Stimulated activated CD4-positive, alpha-beta T cell treated with anti-CD3 and anti-CD28 coated beads, Interleukin-12 subunit alpha, Interleukin-12 subunit beta, amount 100 ng/mL, for 48 hours (primary cell): Measurements from ENCODE around the gene KPTN.

Experiments
- DNase-seq, 3 donors: peaks; one replicate each; pipeline ENCODE4 v3.0.0-alpha.2; 2020; ENCODE audit warnings: low read depth in 2 of 3, low spot score in 1 of 3

KPTN gene

DNA sequence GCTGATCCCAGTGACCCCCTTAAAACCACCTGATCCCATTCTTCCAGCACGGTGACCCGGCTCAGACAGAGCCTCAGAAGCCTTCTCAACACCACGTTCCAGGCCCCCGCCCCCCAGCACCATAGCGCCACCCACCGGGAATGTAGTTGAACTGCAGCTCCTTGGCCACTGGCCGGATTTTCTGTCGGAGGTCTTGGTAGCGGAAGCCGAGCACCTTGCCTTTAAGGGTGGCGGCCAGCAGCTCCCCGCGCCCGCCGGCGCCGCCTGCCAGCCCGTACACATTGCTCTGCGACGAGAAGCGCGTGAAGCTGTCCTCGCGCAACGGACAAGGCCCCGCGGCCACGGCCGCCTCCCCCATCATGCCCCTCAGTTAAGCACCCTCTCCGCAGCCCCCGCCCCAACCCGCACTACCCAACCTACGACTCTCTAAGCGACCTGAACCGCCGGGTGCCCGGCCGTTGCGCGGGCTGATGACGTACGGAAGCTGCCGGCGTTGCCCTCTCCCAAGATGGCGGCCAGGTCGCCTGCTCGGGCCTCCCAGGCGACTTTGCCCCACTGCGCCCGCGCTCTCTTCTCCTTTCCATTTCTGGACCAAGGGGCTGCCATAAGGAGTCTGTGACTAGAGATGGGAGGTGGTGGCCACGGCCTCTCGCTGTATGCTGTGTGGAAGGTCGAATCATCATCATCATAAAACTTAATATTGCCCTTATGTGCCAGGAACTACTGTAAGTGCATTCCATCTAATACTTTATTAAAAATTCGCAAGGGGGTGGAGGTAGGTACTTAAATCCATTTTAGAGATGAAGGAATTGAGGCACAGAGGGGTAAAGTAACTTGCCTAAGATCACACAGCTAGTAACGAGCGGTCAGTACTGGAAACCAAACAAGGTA, at the start of gene KPTN:
TSS of gene KPTN (minus strand) at position 420 of the 891 bp plus-strand sequence. CDS start at position 361, 59 bp downstream.
- DNase-seq = peak; percentile 87 to 95 (median 87)

DNA sequence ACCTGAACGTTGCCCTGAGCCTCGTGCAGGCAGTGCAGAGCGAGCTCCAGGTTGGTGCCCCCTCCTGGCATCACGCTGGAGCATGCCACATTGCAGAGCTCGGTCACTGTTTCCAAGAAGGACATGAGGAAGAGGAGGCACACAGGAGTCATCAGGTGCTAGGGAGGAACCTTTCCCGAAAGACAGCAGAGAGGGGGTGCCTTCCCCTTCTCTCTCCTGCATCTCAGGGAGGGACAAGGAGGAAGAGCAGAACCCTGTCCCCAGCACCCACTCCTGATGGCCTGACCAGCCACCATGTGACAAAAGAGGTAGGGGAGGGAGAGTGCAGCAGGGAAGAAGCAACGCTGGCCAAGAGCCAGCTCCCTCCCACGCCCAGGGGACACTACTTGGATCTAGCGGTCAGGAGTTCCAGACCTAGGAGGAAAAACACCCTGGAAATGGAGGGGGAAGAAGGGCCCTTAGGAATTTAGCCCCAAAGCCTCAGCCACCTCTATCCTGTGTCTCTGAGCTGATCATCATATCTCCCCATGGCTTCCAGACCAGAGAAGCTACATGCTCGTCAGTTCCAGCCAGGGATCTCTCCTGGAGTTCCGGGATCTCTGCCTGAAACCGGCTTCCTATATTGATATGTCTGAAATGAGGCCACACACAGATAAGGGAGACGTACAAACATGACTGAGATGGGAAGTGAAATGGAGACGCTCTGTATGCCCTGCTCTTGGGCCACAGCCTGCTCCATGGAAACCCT, 47.8 kb upstream of the KPTN start:
- no peak for DNase-seq

DNA sequence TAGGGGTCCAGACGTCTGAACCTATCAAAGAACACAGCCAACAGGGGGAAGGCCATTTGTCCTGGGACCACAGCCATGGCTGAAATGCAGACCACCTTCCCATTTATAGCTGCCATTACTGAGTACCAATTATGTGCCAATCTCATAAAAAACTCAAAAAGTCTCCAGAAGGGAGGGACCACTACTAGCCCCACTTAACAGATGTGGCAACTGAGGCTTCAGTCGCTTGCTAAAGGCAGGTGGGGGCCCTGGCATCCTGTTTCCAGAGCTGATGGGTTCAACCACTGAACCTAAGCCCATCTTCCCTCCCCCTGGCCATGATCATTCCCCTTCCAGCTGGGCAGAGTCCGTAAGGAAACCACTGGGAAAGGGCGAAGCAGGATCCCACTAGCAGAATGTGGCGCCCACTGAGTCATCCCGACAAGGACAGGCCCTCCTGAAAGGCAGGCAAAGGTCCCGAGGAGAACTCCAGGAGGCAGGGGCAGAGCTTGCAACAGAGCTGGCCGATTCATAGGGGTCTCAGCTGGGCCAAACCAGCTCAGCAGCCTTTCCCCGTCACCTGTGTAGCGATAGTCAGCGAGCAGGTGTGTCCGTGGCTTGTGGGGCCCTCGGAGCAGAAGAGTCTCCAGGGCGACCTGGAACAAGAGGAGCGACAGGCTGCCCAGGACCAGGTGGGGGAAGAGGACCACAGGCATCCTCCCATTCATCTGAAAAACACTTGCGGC, 45.2 kb upstream of the KPTN start:
- DNase-seq = no peak

DNA sequence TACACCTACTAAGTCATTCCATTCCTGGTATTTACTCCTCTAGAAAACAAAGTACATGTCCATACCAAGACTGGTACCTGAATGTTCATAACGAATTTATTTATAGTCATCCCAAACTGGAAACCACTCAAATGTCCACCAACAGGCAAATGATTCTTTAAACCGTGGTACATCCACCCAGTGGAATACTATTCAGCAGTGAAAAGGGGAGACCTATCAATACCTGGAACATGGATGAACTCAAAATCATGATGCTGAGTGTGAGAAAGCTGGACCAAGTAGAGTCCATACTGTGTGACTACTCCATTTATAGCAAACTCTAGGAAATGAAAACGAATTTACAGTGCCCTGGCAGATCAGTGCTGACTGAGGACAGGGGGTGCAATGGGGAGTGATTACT, 42.8 kb upstream of the KPTN start:
- no peak for DNase-seq

DNA sequence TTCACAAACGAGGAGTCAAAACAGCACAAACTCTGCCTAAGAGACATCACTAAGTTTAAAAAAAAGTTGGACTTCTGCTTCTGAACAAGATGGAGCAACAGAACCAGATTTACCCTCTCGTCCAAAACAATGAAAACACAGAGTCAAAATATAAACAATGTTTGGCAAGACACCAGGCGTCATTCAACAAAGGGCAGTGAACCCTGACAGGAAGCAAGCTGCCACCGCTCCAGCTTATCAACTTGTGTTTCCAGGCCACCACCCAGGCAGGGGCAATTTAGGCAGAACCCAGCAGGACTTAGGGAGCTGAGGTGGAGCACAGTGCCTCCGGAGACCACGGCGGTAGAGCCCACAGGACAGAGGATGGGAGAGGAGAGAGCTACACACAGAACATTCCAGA, 39.5 kb upstream of the KPTN start:
- DNase-seq = no peak

DNA sequence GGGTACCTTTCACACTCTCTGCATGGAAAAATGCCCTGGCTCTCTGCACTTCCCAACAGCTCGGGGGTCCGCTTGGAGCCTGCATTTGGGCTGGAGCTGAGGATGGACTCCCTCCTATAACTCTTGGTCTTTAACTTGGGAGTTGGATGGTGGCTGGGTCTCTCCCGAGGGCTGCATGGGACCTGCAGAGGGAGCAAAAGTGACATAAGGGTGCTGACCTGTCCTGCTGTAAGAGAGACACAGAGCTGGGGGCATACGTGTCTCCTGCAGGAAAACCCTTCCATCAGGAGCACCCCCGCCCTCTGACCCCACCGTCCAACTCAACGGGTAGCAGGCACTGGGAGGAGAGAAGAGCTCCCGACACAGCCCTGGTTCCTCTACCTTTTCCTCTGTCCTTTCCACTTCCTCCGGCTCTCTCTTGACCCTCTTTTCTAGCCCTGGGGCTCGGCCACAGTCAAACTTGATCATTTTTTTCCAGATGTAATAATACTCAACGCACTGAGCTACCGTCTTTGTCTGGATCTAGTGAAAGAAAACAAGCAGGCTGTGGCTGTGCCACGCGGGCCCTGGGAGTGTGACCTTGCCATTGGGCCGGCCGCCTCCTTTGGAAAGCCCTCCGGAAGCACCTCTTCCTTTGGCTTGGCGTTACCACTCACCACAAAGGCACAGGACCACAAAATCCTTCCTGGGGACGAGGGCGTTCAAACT, 37.6 kb upstream of the KPTN start:
- DNase-seq = no peak

DNA sequence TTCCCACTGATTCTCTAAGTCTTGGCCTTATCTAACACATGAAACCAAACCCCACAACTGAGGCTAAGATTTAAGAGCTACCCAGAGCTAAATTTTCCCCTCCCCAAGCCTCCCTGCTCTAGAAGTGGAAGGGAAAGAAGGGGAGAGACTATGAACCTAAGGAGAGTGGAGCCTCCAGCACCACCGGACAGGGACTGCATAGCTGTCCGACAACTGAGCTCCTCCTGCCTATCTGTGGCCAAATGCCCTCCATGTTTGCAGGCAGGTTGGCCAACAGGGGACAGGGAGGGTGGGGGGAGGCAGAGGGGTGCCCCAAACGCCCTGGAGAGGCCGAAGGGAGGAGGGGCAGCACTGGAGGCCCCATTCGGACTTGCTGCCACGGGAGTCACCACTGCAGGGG, 36.8 kb upstream of the KPTN start:
- no peak for DNase-seq

DNA sequence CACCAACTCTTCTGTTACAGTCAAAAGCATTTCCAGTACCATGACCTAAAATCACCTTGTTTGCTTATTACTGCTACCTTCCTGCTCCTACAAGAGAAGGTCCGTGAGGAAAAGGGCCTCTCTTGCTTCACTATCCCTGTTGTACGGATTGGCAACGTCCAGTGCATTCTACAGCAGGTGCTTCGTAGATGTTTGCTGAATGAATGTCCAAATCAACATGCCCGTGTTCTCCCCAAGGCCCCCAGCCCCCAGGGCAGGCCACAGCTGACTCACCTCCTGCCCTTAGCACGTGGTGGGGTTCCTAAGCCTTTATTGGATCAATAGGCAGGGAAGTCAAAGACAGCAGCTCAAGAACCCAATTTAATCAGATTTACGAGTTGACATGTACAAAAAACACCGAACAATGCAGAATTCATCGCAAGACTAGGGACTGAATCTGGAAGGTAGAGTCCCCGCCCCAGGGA, 36.4 kb upstream of the KPTN start:
- DNase-seq = no peak

DNA sequence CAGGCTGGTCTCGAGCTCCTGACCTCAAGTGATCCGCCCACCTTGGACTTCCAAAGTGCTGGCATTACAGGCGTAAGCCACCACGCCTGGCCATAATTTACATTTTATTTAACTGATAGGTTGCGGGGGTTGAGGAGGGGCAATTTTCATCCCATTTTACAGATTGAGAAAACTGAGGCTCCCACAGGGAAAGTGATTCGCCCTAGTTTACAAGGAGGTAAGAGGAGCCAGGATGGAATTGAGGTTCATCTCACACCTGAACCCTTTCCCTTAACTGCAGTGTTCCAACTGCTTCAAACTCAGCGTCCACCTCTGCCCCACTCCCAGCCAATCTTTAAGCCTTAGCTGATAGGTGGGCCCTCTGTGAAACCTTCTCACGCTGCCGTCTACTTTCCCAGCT, 34.8 kb upstream of the KPTN start:
- DNase-seq = no peak

DNA sequence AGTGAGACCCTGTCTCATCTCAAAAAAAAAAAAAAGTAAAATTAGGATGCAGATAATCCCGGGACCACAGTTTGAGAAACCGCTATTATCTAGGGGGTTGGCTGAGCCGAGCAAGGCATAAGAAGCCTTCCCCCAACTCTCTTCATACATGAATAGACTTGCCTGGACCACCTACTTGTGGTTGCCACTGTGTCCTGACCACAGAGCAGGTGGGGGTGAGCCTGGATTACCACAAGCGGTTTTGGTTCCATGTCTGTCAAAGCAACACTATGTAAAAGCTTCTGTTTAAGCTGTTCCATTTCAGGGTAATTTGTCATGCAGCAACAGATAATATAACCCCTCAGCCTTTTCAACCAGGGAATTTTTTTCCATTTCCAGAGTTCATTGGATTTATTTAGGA, 34.1 kb upstream of the KPTN start:
- DNase-seq = peak; percentile 33 to 42 (median 35)

DNA sequence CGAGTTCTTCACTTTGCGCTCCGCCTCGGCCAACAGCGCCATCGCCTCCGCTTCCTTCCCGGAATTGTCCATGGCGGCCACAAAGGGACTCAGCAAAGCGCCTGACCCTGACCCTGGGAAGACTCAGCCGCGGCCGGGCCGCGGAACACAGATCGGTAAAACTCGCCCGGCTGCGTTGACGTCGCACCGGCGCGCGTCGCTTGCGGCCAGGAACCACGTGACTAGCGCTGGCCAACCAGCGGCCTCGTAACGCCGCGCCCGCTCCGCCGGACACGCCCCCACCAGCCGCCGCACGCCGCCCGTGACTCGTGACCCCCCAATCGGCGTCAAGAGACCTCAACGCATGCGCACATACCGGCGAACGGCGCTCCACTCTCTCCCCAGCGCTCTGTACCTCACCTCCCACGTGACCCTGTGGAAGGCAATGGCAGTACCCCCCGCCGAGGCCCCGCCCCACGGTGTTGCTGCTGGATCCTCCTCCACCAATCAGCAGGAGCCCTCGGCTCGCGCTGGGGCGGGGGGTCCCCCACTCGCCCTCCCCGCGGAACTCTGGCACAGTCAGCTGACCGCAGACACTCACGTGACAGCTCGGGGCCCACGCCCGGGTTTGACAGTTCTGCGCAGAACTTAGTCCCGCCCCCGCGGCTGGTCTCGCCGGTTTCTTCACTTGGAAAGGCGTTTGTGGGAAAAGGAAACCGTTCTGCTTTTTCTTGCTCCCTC, 31.0 kb upstream of the KPTN start, which contains the start of gene NAPA:
TSS of gene NAPA (minus strand) at position 195 of the 720 bp plus-strand sequence. CDS start at position 72, 123 bp downstream.
- DNase-seq = peak; percentile 100

DNA sequence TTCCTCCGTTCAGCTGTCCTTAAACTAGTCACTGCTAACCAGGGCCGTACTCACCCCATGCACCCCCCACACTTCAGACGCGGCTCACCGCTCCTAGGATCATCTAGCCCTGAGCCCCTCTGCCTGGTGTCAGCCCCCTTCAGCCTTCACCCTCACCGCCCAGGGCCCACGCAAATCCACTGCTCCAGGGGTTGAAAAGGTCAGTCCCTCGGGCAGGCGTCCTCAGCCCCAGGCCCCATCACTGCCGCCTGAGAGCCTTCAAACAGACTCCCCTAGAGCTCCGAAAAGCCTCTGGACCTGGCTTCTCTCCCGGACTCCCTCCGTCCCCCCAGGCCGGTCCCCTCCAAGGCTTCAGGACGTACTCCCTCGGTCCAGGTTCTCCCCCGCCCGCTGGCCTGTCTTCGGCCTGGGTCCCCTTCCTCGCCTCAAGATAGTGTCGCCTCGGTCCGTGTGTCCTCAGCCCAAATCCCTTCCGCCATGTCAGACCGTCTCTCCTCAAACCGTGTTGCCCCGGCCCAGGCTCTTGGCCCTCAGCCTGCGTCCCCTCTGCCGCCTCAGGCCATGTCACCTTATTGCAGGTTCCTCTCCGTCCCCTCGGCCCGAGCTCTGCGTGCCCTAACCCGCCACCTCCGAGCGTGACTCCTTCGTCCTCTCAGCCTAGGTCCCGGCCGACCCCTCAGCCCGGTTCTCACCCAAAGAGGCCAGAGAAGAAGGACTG, 30.3 kb upstream of the KPTN start:
- no peak for DNase-seq

DNA sequence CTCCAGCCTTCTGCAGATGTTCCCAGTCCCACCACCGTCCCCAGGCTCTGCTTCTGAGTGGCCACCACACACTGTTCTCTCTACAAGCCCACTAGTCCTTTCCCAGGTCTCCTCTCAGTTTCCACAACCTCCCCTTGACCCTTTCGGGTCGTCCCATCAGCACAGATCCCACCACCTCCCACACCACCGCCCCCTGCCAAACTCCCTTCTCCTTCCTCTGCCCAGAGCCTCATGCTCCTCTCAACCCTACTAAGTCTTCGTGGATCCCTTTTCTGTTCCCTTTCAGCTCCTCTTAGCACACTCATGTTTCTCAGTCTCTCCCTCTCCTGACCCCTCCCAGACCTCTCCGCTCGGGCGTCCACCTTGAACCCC, 28.9 kb upstream of the KPTN start:
- no peak for DNase-seq

DNA sequence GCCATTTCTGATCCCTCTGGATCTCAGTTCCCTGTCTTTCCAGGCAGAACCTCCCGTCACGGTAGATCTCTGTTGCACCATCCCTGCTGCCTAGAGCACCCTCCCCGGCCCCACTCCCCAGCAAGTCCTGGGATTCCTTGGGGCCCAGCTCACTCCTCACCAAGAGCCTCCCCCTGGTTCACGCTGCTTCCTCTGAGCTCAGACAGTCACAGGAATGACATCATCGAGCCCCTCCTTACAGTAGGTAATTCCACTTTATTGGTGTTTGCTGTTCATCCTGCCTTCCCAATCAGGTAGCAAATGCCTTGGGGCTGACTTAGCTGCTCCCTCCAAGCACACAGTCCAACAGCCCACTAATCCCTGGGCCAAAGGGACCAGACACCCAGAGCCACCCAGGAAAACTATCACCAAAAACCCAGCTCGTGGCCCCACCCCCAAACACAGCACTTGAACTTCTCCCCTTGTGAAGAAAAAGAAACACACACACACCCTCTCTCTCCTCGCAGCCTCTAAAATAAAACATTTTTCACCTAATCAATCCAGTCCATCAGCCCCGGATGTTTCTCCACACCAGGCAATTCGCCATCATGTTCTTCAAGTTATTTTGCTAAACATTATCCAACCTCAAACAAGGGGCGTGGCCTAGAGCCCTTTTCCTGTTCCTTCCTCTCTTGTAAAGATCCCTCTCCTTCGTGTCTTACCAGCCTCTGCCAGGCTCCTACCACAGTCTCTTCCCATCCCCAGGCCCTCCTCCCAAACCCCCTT, 28.3 kb upstream of the KPTN start:
- DNase-seq = no peak

DNA sequence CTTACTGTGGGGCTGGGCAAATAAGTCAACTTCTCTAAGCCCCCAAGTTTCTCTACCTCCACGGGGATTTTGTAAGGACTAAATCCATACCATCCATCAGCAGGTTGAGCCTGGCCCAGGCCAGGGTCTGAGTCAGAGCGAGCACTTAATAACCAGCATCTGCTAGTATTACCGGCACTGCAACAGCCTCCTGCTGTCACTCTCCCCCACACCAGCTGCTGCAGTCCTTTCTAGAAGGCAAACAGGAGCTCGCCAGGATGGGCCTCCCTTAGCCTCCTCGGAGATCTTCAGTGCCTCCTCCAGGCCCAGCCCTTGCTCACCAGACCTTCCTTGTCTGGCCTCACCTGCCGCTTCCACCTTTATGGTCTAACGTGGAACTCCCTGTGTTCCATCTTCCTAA, 27.7 kb upstream of the KPTN start:
- no peak for DNase-seq

DNA sequence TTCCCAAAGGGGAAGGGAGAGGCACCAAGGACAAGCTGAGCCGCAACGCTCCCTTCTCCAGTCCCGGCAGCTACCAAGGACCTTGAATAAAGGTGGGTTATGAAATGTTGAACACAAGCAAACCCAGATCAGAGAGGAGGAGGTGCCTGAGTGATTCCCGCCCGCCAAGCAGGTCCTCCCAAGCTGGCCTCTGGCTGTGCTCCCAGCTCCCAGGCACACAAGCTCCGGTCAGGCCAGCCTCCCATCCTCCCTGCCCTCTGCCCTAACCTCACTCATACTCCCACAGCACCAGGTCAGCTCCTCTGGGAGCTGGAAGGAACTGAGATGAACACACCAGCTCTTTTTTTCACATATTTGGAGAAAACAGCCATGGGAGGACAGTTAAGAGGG, 27.1 kb upstream of the KPTN start:
- no peak for DNase-seq

DNA sequence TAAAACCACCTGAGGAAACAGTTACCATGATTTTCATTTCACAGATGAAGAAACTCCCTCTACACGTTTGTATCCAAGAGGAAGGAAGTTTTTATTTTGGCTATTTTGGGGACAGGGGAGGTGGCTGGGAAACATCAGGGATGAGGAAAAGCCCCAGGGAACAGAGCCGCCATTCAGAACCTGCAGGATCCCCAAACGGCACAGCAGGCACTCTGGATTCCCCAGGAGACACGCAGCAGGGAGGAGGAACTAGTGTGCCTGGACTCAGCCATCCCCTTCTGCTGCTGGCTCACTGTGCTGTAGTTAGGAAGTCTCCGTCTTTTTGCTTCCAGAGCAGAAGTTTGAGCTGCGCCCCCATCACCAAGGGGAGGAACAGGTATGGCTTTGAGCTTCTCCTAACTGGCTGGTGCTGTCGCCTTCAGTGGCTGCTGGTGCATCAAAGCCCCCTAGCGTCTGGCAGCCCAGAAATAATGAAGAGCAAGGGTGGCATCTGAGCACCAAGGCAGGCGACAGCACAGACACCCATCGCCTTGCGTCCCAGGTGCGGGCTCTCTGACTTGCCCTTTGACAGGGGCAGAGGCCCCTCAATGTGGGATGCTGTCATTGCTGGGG, 26.6 kb upstream of the KPTN start:
- no peak for DNase-seq

DNA sequence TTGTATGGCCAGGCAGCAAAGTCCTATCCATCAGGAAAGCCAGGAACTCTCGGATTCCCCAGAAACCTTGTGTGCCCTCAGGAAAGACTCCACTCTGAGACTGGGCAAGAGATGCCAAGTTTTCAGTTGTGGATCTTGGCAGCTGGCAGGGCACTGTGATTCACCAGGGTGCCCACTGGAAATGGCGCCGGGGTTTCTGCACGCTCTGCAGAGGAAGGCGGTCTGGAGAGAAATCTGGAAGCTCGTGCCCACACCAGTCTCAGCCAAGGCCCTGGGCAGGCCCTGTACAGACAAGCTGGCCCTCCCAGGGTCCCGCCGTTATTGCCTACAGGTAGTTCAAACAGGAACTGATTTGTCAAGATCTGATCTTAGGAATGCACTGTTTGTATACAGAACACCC, 26.0 kb upstream of the KPTN start:
- DNase-seq = no peak
